ENCODE results near the gene PSAPL1.

The PSAPL1 gene

DNA sequence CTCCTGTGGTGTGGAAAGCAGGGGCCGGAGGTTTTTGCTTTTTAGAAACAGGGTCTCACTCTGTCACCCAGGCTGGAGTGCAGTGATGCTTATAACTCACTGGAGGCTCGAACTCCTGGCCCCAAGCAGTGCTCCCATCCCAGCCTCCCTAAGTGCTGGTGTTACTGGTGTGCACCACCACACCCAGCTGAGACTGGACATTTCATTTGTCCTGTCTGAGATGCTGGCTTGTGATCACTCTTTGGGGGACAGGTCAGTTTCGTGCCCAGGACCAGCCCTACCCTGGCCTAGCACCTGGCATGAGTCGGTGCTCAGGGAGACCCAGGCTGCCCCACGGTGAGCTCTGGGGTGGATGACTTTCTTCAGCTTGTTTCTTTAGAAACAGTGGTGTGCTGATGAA is 11.3 kb downstream of the PSAPL1 start:
- TF ChIP-seq, protein P1, sequence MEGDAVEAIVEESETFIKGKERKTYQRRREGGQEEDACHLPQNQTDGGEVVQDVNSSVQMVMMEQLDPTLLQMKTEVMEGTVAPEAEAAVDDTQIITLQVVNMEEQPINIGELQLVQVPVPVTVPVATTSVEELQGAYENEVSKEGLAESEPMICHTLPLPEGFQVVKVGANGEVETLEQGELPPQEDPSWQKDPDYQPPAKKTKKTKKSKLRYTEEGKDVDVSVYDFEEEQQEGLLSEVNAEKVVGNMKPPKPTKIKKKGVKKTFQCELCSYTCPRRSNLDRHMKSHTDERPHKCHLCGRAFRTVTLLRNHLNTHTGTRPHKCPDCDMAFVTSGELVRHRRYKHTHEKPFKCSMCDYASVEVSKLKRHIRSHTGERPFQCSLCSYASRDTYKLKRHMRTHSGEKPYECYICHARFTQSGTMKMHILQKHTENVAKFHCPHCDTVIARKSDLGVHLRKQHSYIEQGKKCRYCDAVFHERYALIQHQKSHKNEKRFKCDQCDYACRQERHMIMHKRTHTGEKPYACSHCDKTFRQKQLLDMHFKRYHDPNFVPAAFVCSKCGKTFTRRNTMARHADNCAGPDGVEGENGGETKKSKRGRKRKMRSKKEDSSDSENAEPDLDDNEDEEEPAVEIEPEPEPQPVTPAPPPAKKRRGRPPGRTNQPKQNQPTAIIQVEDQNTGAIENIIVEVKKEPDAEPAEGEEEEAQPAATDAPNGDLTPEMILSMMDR (IDR thresholded peaks at IDR 0.05; ENCODE audit: control insufficient read depth, insufficient read depth, low read depth, low read length, missing control alignments) = no peak
- no peak for DNase-seq (ENCODE audit: low read depth)
- H3K4me3 ChIP-seq (ENCODE audit: control insufficient read depth, low read depth, low read length) = no peak overlapping the region

DNA sequence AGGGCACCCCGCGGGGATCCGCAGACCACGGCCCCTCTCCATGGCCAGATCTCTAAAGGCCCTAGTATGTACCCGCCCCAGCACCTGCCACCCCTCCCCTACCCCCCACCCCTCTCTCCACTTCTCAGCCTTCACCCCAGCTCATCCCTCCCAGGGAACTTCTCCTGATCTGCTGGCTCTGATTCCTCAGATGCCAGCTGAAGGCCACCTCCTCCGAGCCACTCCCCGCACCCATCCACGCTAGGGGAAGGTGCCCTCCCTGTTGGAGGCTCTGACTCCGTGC is 11.9 kb downstream of the PSAPL1 start:
- no peak for DNase-seq (ENCODE audit: low read depth)
- TF ChIP-seq, protein P1 (IDR thresholded peaks at IDR 0.05; ENCODE audit: control insufficient read depth, insufficient read depth, low read depth, low read length, missing control alignments) = no peak
- no peak overlapping the region for H3K4me3 ChIP-seq (ENCODE audit: control insufficient read depth, low read depth, low read length)

DNA sequence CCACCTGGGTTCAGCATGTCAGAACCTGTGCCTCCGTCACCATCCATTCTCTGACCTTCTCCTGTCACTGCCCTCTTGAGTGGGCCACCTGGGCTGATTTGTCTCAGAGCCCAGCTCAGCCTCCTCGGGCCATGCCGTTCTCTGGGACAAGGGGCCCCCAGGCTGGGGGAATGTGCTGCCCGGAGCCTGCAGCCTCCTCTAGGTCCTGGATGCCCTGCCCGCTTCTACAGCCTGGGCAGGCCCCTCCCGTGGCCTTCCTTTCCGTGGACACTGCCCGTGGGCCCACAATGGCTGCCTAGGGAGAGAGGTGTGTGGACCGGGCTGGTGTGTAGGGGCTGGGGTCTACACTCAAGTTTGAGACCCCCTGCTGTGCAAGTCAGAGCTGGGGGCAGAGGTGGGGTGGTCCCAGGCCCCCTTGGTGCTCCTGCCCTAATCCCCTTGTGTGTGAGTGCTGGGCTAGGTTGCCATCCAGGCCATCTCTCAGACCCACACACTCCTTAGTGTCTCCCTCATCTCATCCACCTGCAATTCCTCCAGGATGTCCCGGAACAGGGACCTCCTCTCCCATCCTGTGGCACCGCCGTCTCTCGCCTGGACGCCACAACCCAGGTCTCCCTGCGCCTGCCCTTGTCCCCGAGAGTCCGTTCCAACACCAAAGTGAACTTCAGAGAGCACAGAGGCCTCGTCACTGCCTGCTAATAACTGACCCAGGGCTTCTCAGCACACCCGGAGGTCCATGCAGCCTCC is 12.4 kb downstream of the PSAPL1 start:
- TF ChIP-seq, protein P1 (IDR thresholded peaks at IDR 0.05; ENCODE audit: control insufficient read depth, insufficient read depth, low read depth, low read length, missing control alignments) = no peak
- DNase-seq (ENCODE audit: low read depth) = no peak

DNA sequence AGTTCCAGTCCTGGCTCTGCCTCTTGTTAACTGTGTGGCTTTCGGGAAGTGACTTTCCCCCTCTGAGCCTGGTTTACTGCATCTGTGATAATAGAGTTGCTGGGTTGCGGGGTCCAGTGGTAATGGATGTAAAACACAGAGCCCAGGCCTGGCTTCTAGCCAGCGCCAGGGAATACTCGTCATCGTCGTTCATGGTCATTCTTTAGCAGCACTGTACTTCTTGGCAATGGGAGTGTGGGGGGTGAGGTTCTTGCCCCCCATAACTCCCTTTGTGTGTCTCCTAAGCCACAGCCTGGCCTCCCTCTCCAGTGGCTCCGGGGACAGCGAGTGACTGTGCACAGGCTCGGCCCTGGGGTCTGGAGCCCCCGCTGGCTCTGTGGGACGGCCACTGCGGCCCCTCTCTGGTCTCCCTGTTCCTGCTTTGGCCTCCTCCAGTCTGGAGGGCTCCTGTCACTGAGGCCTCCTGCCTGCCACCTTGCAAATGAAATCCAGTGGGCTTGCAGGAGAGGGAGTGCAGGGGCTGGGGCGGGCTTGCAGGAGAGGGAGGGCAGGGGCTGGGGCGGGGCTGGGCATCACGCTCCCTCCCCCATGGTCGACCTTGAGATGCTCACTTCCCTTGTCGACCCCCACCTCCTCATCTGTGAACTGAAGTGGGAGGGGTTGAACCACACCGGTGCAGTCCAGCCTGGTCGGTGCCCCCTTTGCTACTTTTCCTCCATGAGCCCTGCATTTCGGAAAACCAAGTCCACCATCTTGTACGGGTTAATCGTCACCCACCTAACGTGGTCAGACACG is 13.2 kb downstream of the PSAPL1 start:
- DNase-seq (ENCODE audit: low read depth) = no peak
- TF ChIP-seq, protein P1 (IDR thresholded peaks at IDR 0.05; ENCODE audit: control insufficient read depth, insufficient read depth, low read depth, low read length, missing control alignments) = no peak
- no peak overlapping the region for H3K4me3 ChIP-seq (ENCODE audit: control insufficient read depth, low read depth, low read length)

More for the DNA sequence above, 12.4 kb downstream of the PSAPL1 start:
- no peak overlapping the region for H3K4me3 ChIP-seq (ENCODE audit: control insufficient read depth, low read depth, low read length)

DNA sequence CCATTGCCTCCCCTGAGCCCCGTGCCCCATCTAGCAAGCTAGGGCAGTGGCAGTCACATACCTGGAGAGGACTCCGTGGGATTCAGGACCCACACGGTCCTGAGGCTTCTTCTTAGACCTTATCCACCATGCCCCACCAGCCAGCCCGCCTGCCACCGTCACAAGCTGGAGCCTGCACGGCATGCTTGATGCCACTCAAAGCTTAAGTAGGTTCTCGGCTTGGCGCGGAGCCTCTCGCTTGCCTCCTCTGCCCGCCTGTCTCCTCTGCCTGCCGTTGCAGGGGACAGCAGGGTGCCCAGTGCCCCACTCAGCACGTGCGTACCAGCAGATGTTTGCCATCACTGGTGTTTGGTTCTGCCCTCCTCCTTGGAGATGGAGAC is 14.1 kb downstream of the PSAPL1 start:
- H3K4me3 ChIP-seq (ENCODE audit: control insufficient read depth, low read depth, low read length) = no peak overlapping the region
- TF ChIP-seq, protein P1 (IDR thresholded peaks at IDR 0.05; ENCODE audit: control insufficient read depth, insufficient read depth, low read depth, low read length, missing control alignments) = no peak
- no peak for DNase-seq (ENCODE audit: low read depth)

DNA sequence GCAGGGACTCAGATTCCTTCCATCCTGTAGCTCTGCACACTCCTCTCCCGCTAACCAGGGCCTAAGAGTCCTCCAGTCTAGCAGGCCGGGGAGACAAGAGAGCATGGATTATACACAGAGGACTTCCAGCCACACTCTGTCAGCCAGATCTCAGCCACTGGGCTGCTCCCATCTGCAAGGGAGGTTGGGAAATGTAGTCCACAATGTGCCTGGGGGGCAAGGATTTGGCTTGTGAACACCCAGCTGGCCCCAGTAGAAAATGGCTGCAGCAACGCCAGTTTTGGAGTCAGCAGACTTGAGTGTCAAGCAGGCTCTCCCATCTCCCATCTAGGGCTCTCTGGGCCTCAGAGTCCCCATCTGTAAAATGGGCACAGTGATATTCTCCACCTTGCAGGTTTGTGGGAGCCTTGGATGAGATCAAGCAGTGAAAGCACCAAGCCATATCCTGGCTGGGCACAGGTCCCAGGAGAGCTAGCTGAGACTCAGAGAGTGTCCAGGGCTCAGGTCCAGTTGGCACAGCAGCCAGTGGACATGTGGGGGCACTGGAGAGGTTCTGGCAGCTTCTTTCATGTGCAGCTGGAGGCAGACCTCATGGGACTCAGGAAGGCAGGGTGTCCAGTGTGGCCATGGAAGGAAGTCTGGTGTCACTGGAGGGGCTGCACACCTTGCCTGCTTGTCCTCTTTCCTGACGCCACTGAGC is 14.6 kb downstream of the PSAPL1 start:
- no peak overlapping the region for H3K4me3 ChIP-seq (ENCODE audit: control insufficient read depth, low read depth, low read length)
- no peak for DNase-seq (ENCODE audit: low read depth)
- TF ChIP-seq, protein P1 (IDR thresholded peaks at IDR 0.05; ENCODE audit: control insufficient read depth, insufficient read depth, low read depth, low read length, missing control alignments) = no peak

Data from AG09309 (cell line).